K562 (cell line): Measurements from ENCODE around the gene MXRA7. TPM values are rescaled to one million over a fixed set of nuclear protein-coding genes. Genes with fewer than 3 reads are reported as not detected.

ENCODE experiments used
- ATAC-seq: fragments of 200-7000 bp; cut with Tn5 transposase; 3 replicates; pipeline ENCODE4 v1.9.1; 2020; ENCODE audit warnings: moderate library complexity
- BruUV-seq: library from RNA; stranded (reverse); fragments of 400-500 nt; replicated peaks from 2 replicates; lab custom pipeline; 2021; lab: Mats Ljungman, UMichigan
- CTCF ChIA-PET: fragments of 300-600 bp; formaldehyde crosslinking; extraction: SDS; loops from one replicate; lab custom pipeline; 2021; ENCODE audit warnings: low intra/inter-chr PET ratio; lab: Yijun Ruan, JAX
- POLR2A ChIA-PET: fragments of 300-600, 350-650 bp; sonication (Branson Sonifier 250); formaldehyde crosslinking; extraction: SDS; loops from one replicate; lab custom pipeline; 2021; ENCODE audit warnings: antibody characterized with exemption, inconsistent platforms; lab: Yijun Ruan, JAX
- DNase-seq, 4 experiments: peaks; one replicate each; pipeline versions ENCODE4 v3.0.0 to v3.0.0-alpha.2; 2011 to 2018; ENCODE audit warnings: low spot score in 3 of 4, mixed read lengths in 3 of 4; ENCODE audit errors: extremely low read depth in 1 of 4
- FAIRE-seq: peaks from 2 replicates; lab custom pipeline; 2011; peaks lifted over from hg19 to GRCh38; lab: Jason Lieb, UNC
- H2AFZ ChIP-seq: 2 replicates; pipeline ENCODE4 v1.6.0; 2011; ENCODE audit warnings: low read depth, low read length, control low read depth, inconsistent platforms
- H3K27ac ChIP-seq: fragments of 200-600 bp; 3 replicates; pipeline ENCODE4 v1.8.0; 2011; ENCODE audit warnings: low read depth, mild to moderate bottlenecking, control low read depth, inconsistent platforms, low read length, moderate library complexity, mixed read lengths; ENCODE audit errors: extremely low read depth
- H3K27me3 ChIP-seq, 2 experiments: fragments of 300-600 bp in 1 of 2; 2 replicates in 1 of 2; 3 replicates in 1 of 2; pipeline versions ENCODE4 v1.6.0 to v1.8.0; 2011; ENCODE audit warnings: inconsistent platforms in 2 of 2, low read length in 2 of 2, mild to moderate bottlenecking in 1 of 2, mixed read lengths in 1 of 2, moderate library complexity in 1 of 2; ENCODE audit not compliant: control insufficient read depth in 2 of 2, insufficient read depth in 2 of 2
- H3K36me3 ChIP-seq: fragments of 300-600 bp; 3 replicates; pipeline ENCODE4 v1.8.0; 2011; ENCODE audit warnings: mild to moderate bottlenecking, low read length, inconsistent platforms; ENCODE audit not compliant: control insufficient read depth, insufficient read depth
- H3K4me1 ChIP-seq, 2 experiments: fragments of 200-600 bp in 1 of 2; replicated peaks in 1 of 2; 2 replicates in 1 of 2; 3 replicates in 1 of 2; pipeline versions ENCODE4 v1.5.1 to v1.8.0; 2011; ENCODE audit warnings: inconsistent platforms in 2 of 2, low read length in 2 of 2, mild to moderate bottlenecking in 1 of 2, mixed read lengths in 1 of 2, moderate library complexity in 1 of 2; ENCODE audit not compliant: control insufficient read depth in 2 of 2, insufficient read depth in 2 of 2
- H3K4me2 ChIP-seq: 2 replicates; pipeline ENCODE4 v1.6.1; 2011; ENCODE audit warnings: low read length, control low read depth, inconsistent platforms, mixed read lengths; ENCODE audit not compliant: insufficient read depth
- H3K4me3 ChIP-seq: fragments of 200-600 bp; sonication (generic), shearing (Covaris generic); 2 replicates; pipeline ENCODE4 v1.5.1; 2016; ENCODE audit warnings: control low read depth, inconsistent platforms
- H3K79me2 ChIP-seq: fragments of 200-600 bp; 3 replicates; pipeline ENCODE4 v1.8.0; 2011; ENCODE audit warnings: low read length, inconsistent platforms; ENCODE audit not compliant: control insufficient read depth, insufficient read depth
- H3K9ac ChIP-seq, 2 experiments: 2 replicates each; pipeline versions ENCODE4 v1.6.0 to v1.6.1; 2011; ENCODE audit warnings: low read depth in 2 of 2, low read length in 2 of 2, control low read depth in 1 of 2, inconsistent platforms in 1 of 2, mild to moderate bottlenecking in 1 of 2, mixed read lengths in 1 of 2; ENCODE audit not compliant: insufficient read depth in 1 of 2
- H3K9me1 ChIP-seq: one replicate; pipeline ENCODE4 v1.6.0; 2011; ENCODE audit warnings: inconsistent platforms, mild to moderate bottlenecking, low read length, moderate library complexity; ENCODE audit not compliant: control insufficient read depth, insufficient read depth
- H3K9me3 ChIP-seq: replicated peaks from 2 replicates; pipeline ENCODE4 v1.5.1; 2011; ENCODE audit warnings: low read depth, low read length, inconsistent platforms; ENCODE audit not compliant: control insufficient read depth, insufficient read depth
- H4K20me1 ChIP-seq: replicated peaks from 2 replicates; pipeline ENCODE4 v1.6.1; 2011; ENCODE audit warnings: low read length, inconsistent platforms, mixed read lengths; ENCODE audit not compliant: control insufficient read depth, insufficient read depth
- CBX3 ChIP-seq, 2 experiments: IDR thresholded peaks; 1 replicate in 1 of 2; 2 replicates in 1 of 2; pipeline ENCODE4 v1.6.1; 2012; ENCODE audit warnings: inconsistent platforms in 2 of 2, low read length in 2 of 2, borderline replicate concordance in 1 of 2, control low read depth in 1 of 2
- CREM ChIP-seq: IDR thresholded peaks from 2 replicates; pipeline ENCODE4 v1.6.1; 2014; ENCODE audit warnings: antibody characterized with exemption, low read depth
- FOXK2 ChIP-seq, 2 experiments: fragments of 450-650 bp; IDR thresholded peaks in 1 of 2; conservative IDR thresholded peaks in 1 of 2; 2 replicates each; pipeline ENCODE4 v1.6.1; 2016; ENCODE audit warnings: low read depth in 2 of 2, mild to moderate bottlenecking in 1 of 2
- GTF2B ChIP-seq: IDR thresholded peaks from 2 replicates; pipeline ENCODE4 v1.6.1; 2011; ENCODE audit not compliant: insufficient read length; ENCODE audit errors: extremely low read depth
- GTF2F1 ChIP-seq: IDR thresholded peaks from 2 replicates; pipeline ENCODE4 v1.6.1; 2011; ENCODE audit warnings: low read depth, low read length, improper control_type of control experiment
- HMGN3 ChIP-seq: IDR thresholded peaks from 2 replicates; pipeline ENCODE4 v1.6.1; 2011; ENCODE audit warnings: borderline replicate concordance, low read depth, mild to moderate bottlenecking, mixed read lengths, low read length; ENCODE audit not compliant: insufficient read length; ENCODE audit errors: extremely low read depth
- HNRNPUL1 ChIP-seq: fragments of 200-400 bp; formaldehyde crosslinking; IDR thresholded peaks from 2 replicates; pipeline ENCODE4 v1.6.1; 2017; ENCODE audit warnings: low read length
- HSF4 ChIP-seq: fragments of 250-450 bp; sonication (Bioruptor Pico); IDR thresholded peaks from 2 replicates; pipeline ENCODE4 v2.1.2; 2022; ENCODE audit warnings: mild to moderate bottlenecking, moderate library complexity, borderline replicate concordance
- ILK ChIP-seq: fragments of 450-650 bp; IDR thresholded peaks from 2 replicates; pipeline ENCODE4 v1.6.1; 2016; ENCODE audit warnings: missing genetic modification characterization, low read depth, mild to moderate bottlenecking, missing compliant biosample characterization, moderate library complexity, borderline replicate concordance
- IRF2 ChIP-seq: sonication (generic); formaldehyde crosslinking; IDR thresholded peaks from 2 replicates; pipeline ENCODE4 v1.8.1; 2022; ENCODE audit warnings: mild to moderate bottlenecking, missing genetic modification reagents
- JUND ChIP-seq, 2 experiments: IDR thresholded peaks; 2 replicates in 1 of 2; 3 replicates in 1 of 2; pipeline ENCODE4 v1.6.1; 2011; ENCODE audit warnings: borderline replicate concordance in 2 of 2, low read depth in 2 of 2, low read length in 2 of 2, improper control_type of control experiment in 1 of 2, missing biosample characterization in 1 of 2, missing genetic modification characterization in 1 of 2, missing genetic modification reagents in 1 of 2
- PTRF ChIP-seq: fragments of 450-650 bp; IDR thresholded peaks from 2 replicates; pipeline ENCODE4 v1.6.1; 2016; ENCODE audit warnings: mild to moderate bottlenecking, missing genetic modification characterization, missing compliant biosample characterization
- RNF2 ChIP-seq: sonication (generic); IDR thresholded peaks from 2 replicates; pipeline ENCODE4 v1.6.1; 2016
- SAFB ChIP-seq: fragments of 200-400 bp; formaldehyde crosslinking; IDR thresholded peaks from 2 replicates; pipeline ENCODE4 v1.6.1; 2017; ENCODE audit warnings: low read depth, low read length, borderline replicate concordance
- SMARCC2 ChIP-seq: fragments of 450-650 bp; IDR thresholded peaks from 2 replicates; pipeline ENCODE4 v1.6.1; 2017; ENCODE audit warnings: antibody characterized with exemption, moderate library complexity, mild to moderate bottlenecking, low read depth
- TFAP4 ChIP-seq: sonication (generic); formaldehyde crosslinking; IDR thresholded peaks from 2 replicates; pipeline ENCODE4 v1.8.0; 2022; ENCODE audit warnings: missing genetic modification reagents, mild to moderate bottlenecking, moderate library complexity, borderline replicate concordance
- ZNF316 ChIP-seq: fragments of 450-650 bp; IDR thresholded peaks from 2 replicates; pipeline ENCODE4 v1.6.1; 2016
- WGBS: fragments of 100-300 bp; shearing (Covaris generic); methylation state at CpG from one replicate; pipeline ENCODE4 v1.1.6; 2016; ENCODE audit warnings: low coverage, mixed read lengths; ENCODE audit not compliant: insufficient coverage; ENCODE audit errors: missing lambda C conversion rate; 5-methylcytosine and 5-hydroxymethylcytosine counted together
- in situ Hi-C: fragments of 300-500 bp; cut with MboI; formaldehyde crosslinking; loops from 4 replicates; pipeline ENCODE4 v1.15.0; 2018; ENCODE audit warnings: inconsistent platforms, mixed read lengths
- intact Hi-C: fragments of 100-400 bp; cut with micrococcal nuclease; formaldehyde crosslinking; loops from 2 replicates; pipeline ENCODE4 v1.14.2; 2022
- polyA plus RNA-seq, 8 experiments: library from polyadenylated mRNA; depleted of rRNA in 4 of 8; stranded (reverse) in 5 of 8; unstranded in 3 of 8; fragments of >200 nt; fragmentation: Nextera tagmentation in 2 of 8; fragmentation: Illumina TruSeq in 1 of 8; extraction: Ambion mirVana in 2 of 8; extraction: Trizol in 1 of 8; gene quantifications; 2 replicates each; pipeline versions ENCODE4 v1.2.1 to v1.2.3, GENCODE V29; 2011 to 2014; ENCODE audit warnings: inconsistent platforms in 1 of 8, missing spikeins in 1 of 8
- total RNA-seq, 7 experiments: library from RNA; depleted of rRNA in 6 of 7; stranded (reverse); fragments of >200 nt in 6 of 7; fragmentation: Illumina TruSeq in 2 of 7; extraction: Trizol in 2 of 7; gene quantifications; 2 replicates each; pipeline versions ENCODE4 v1.2.1 to v1.2.3, GENCODE V29; 2011 to 2021; ENCODE audit warnings: low replicate concordance in 1 of 7
- TF ChIP-seq, protein P1 (sequence below): fragments of 450-650 bp; IDR thresholded peaks from 2 replicates; pipeline ENCODE4 v1.6.1; 2017; ENCODE audit warnings: mild to moderate bottlenecking, moderate library complexity

The MXRA7 gene
- total and polyA plus RNA-seq, 9 of the 15 experiments (the other 6 are each of a cell fraction or from before 2014, with no cell fraction given) = 2.6 to 38.4 (median 14.3) TPM

GRCh38 chr17:76710863-76711611 is at the start of gene MXRA7 (continued):
- TF ChIP-seq TFAP4 (CRISPR knock-in tag) (peak; percentile 66; the same call in 1 of the 2 replicates), ZNF316 (no peak), HSF4 (no peak), JUND (IDR thresholded peaks at IDR 0.05; ENCODE audit: borderline replicate concordance, low read depth, low read length) (peak; percentile 51), JUND (tag; IDR thresholded peaks at IDR 0.05; ENCODE audit: borderline replicate concordance, low read depth, low read length) (peak; percentile 19; the same call in 1 of the 3 replicates), CREM (0 out of 2 replicates have a peak, but pooled peaks have one; percentile 57), HMGN3 (peak; percentile 31)
- TF ChIP-seq, all 486 proteins: peak for 22

- intact Hi-C loops = no loop called here
- CTCF ChIA-PET = no interaction called here
- WGBS = 81% methylated on average over 3 of the region's 3 CpGs
- POLR2A ChIA-PET = interaction anchor here (0.6 to 1.6 kb wide), 4 partner anchors 9 to 26 kb away, joined by 4 to 6 read pairs (median 4); partner anchors contain the start of gene SRSF2
- Histone ChIP-seq H3K9me3 (no peaks in the 10 kb centered on the region), H3K4me2 (no peak overlapping the region), H3K4me1 (no peaks in the 10 kb centered on the region), H3K9me1 (no peaks in the 10 kb centered on the region), H3K27ac (no peak overlapping the region), H3K27me3 (no peaks in the 10 kb centered on the region), H3K4me3 (no peak overlapping the region), H3K36me3 (peaks cover 22% of the 10 kb centered on the region; the same call in 2 of the 3 replicates), H2AFZ (no peak overlapping the region), H3K9ac (no peak overlapping the region), H3K79me2 (no peaks in the 10 kb centered on the region), H4K20me1 (no peaks in the 10 kb centered on the region)
- TSS peak; percentile 16 for BruUV-seq
- ATAC-seq (no peak), FAIRE-seq (no peak), DNase-seq (no peak)
- in situ Hi-C loops = no loop called here
- TF ChIP-seq ILK (tag) (no peak), IRF2 (CRISPR knock-in tag) (no peak), SAFB (no peak), RNF2 (no peak), FOXK2 (conservative IDR thresholded peaks at IDR 0.05 in 1 of 2, IDR thresholded peaks at IDR 0.05 in 1 of 2; ENCODE audit: low read depth in 2 of 2) (no peak), HNRNPUL1 (no peak), GTF2B (no peak), SMARCC2 (no peak), CBX3 (IDR thresholded peaks at IDR 0.05; ENCODE audit: borderline replicate concordance in 1 of 2, low read length in 2 of 2) (no peak), GTF2F1 (no peak), PTRF (no peak)
- TF ChIP-seq, protein P1, sequence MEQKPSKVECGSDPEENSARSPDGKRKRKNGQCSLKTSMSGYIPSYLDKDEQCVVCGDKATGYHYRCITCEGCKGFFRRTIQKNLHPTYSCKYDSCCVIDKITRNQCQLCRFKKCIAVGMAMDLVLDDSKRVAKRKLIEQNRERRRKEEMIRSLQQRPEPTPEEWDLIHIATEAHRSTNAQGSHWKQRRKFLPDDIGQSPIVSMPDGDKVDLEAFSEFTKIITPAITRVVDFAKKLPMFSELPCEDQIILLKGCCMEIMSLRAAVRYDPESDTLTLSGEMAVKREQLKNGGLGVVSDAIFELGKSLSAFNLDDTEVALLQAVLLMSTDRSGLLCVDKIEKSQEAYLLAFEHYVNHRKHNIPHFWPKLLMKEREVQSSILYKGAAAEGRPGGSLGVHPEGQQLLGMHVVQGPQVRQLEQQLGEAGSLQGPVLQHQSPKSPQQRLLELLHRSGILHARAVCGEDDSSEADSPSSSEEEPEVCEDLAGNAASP = no peak
Measured at GRCh38 chr17:76758570-76758969, 47.8 kb upstream of the MXRA7 start.
